DND-41 (cell line): ENCODE measurements around the gene ANKS1B.

Experiments
- ATAC-seq: fragments of 200-7000 bp; cut with Tn5 transposase; 3 replicates; pipeline ENCODE4 v1.9.1; 2021; ENCODE audit warnings: low read depth; ENCODE audit not compliant: insufficient read depth
- DNase-seq: peaks from one replicate; pipeline ENCODE4 v3.0.0-alpha.2; 2020
- H2AFZ ChIP-seq: 2 replicates; pipeline ENCODE4 v1.6.0; 2012; ENCODE audit warnings: low read depth, low read length
- H3K27ac ChIP-seq: 2 replicates; pipeline ENCODE4 v1.5.1; 2012; ENCODE audit warnings: low read length, inconsistent platforms
- H3K27me3 ChIP-seq: fragments of 200-600 bp; sonication (generic); 2 replicates; pipeline ENCODE4 v1.6.0; 2012; ENCODE audit warnings: low read length, mild to moderate bottlenecking, inconsistent platforms; ENCODE audit not compliant: insufficient read depth, poor library complexity
- H3K36me3 ChIP-seq: 2 replicates; pipeline ENCODE4 v1.5.1; 2012; ENCODE audit warnings: low read length, inconsistent platforms; ENCODE audit not compliant: insufficient read depth
- H3K4me1 ChIP-seq: 2 replicates; pipeline ENCODE4 v1.5.1; 2012; ENCODE audit warnings: mild to moderate bottlenecking, low read length; ENCODE audit not compliant: insufficient read depth
- H3K4me2 ChIP-seq: 2 replicates; pipeline ENCODE4 v1.6.0; 2012; ENCODE audit warnings: mild to moderate bottlenecking, moderate library complexity, low read length, inconsistent platforms; ENCODE audit not compliant: insufficient read depth
- H3K4me3 ChIP-seq, 2 experiments: fragments of 200-600 bp in 1 of 2; shearing (Covaris generic) in 1 of 2; 2 replicates each; pipeline ENCODE4 v1.5.1; 2012 to 2016; ENCODE audit warnings: inconsistent platforms in 2 of 2, low read length in 2 of 2, mild to moderate bottlenecking in 2 of 2, low read depth in 1 of 2, moderate library complexity in 1 of 2
- H3K79me2 ChIP-seq: 2 replicates; pipeline ENCODE4 v1.6.0; 2012; ENCODE audit warnings: low read length, inconsistent platforms; ENCODE audit not compliant: insufficient read depth
- H3K9ac ChIP-seq: 2 replicates; pipeline ENCODE4 v1.6.0; 2012; ENCODE audit warnings: low read depth, mild to moderate bottlenecking, inconsistent platforms, low read length, moderate library complexity
- H3K9me3 ChIP-seq: 2 replicates; pipeline ENCODE4 v1.5.1; 2012; ENCODE audit warnings: low read length, moderate library complexity, mild to moderate bottlenecking, inconsistent platforms; ENCODE audit not compliant: insufficient read depth, severe bottlenecking
- H4K20me1 ChIP-seq: 2 replicates; pipeline ENCODE4 v1.6.0; 2012; ENCODE audit warnings: low read length; ENCODE audit not compliant: insufficient read depth
- EZH2 ChIP-seq: IDR thresholded peaks from 3 replicates; pipeline ENCODE4 v1.6.1; 2012; ENCODE audit warnings: borderline replicate concordance, low read depth, mild to moderate bottlenecking, moderate library complexity, low read length, inconsistent platforms; ENCODE audit not compliant: severe bottlenecking
- TF ChIP-seq, protein P1 (sequence below): IDR thresholded peaks from 2 replicates; pipeline ENCODE4 v1.5.1; 2012; ENCODE audit warnings: borderline replicate concordance, low read length, moderate library complexity, mild to moderate bottlenecking; ENCODE audit not compliant: poor library complexity, severe bottlenecking; ENCODE audit errors: extremely low read depth

ANKS1B gene

DNA sequence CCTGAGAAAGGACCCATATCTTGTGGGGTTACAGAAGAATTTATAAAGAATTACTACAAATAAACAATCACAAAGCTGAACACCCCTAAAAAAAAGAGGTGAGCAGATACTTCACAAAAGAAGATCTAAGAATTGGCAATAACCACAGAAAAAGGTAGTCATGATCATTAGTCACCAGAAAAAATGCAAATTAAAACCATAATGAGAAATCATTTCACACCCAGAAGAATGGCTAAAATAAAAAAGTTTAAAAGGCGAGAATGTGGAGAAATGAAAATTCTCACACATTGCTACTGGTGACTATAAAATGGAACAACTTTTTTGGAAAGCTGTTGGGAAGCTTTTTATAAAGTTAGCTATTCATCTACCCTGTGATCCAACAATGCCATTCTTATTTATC, 545.3 kb downstream of the ANKS1B start:
- TF ChIP-seq, protein P1, sequence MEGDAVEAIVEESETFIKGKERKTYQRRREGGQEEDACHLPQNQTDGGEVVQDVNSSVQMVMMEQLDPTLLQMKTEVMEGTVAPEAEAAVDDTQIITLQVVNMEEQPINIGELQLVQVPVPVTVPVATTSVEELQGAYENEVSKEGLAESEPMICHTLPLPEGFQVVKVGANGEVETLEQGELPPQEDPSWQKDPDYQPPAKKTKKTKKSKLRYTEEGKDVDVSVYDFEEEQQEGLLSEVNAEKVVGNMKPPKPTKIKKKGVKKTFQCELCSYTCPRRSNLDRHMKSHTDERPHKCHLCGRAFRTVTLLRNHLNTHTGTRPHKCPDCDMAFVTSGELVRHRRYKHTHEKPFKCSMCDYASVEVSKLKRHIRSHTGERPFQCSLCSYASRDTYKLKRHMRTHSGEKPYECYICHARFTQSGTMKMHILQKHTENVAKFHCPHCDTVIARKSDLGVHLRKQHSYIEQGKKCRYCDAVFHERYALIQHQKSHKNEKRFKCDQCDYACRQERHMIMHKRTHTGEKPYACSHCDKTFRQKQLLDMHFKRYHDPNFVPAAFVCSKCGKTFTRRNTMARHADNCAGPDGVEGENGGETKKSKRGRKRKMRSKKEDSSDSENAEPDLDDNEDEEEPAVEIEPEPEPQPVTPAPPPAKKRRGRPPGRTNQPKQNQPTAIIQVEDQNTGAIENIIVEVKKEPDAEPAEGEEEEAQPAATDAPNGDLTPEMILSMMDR = no peak
- no peak for TF ChIP-seq EZH2
- Histone ChIP-seq H3K9me3 (no peaks in the 10 kb centered on the region), H2AFZ (no peak overlapping the region), H3K9ac (no peak overlapping the region), H3K4me1 (no peaks in the 10 kb centered on the region), H3K79me2 (no peaks in the 10 kb centered on the region), H3K4me2 (no peak overlapping the region), H3K27ac (no peak overlapping the region), H3K36me3 (no peaks in the 10 kb centered on the region), H3K27me3 (no peaks in the 10 kb centered on the region), H3K4me3 (no peak overlapping the region), H4K20me1 (no peaks in the 10 kb centered on the region)
- ATAC-seq (no peak), DNase-seq (no peak)

DNA sequence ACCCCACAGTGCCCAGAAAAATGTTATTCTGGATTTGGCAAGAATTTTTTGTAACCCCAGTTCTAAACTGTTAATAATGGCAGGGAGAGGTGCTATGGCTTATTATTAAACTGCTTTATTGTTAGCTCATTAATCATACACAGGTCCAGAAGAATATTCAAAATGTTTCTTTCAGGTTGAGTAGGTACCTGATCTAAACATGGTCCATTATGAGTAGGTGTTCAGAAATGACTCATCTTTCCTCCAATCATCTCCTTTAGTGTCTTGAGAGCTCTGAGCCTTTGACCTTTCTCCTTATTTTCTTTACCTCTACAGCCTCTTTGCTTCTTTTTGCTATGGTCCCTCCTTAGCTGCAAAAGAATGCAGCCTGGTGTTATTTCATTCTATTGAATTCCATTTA, 548.2 kb downstream of the ANKS1B start:
- no peak overlapping the region for H3K9ac ChIP-seq
- H2AFZ ChIP-seq = no peak overlapping the region
- no peaks in the 10 kb centered on the region for H3K9me3 ChIP-seq
- no peaks in the 10 kb centered on the region for H3K79me2 ChIP-seq
- H3K4me3 ChIP-seq = no peak overlapping the region
- H3K4me2 ChIP-seq = no peak overlapping the region
- H3K27me3 ChIP-seq = no peaks in the 10 kb centered on the region
- TF ChIP-seq, protein P1 = no peak
- no peak for TF ChIP-seq EZH2
- no peaks in the 10 kb centered on the region for H3K4me1 ChIP-seq
- no peaks in the 10 kb centered on the region for H3K36me3 ChIP-seq
- DNase-seq (no peak), ATAC-seq (no peak)
- H4K20me1 ChIP-seq = no peaks in the 10 kb centered on the region
- H3K27ac ChIP-seq = no peak overlapping the region

DNA sequence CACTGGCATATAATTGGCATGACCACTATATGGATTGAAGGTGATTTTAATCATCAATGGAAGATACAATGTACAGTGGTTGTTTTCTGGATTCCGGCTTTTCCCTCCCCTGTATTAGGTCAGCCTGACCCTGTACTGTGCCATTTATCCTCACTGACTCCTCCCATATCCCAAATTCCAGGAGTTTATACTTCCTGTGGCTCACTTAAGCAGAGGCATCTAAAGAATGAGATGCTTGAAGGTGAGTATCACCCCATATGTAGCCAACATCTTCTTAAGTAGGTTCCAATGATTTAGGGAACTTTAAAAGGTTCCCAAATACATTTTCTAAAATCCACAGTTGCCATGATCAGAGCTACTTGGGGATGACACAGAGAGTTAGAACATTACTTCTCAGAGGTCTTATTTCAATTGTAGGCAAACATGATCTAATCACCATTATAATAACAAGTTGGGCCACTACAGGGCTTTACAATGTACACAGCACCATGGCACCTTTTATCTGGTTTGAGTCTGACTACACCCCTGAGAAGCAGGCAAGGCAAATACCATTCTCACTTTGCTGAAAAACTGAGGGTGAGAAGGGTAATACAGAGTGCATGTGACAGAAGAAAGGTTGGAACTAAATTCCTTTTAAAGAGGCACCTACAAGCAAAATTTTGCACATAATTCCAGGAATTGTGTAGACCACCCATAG, 549.5 kb downstream of the ANKS1B start:
- Histone ChIP-seq H3K27me3 (no peaks in the 10 kb centered on the region), H4K20me1 (no peaks in the 10 kb centered on the region), H3K36me3 (no peaks in the 10 kb centered on the region), H3K4me1 (no peaks in the 10 kb centered on the region), H3K9ac (no peak overlapping the region), H2AFZ (no peak overlapping the region), H3K27ac (no peak overlapping the region), H3K4me3 (no peak overlapping the region), H3K9me3 (no peaks in the 10 kb centered on the region), H3K4me2 (no peak overlapping the region), H3K79me2 (no peaks in the 10 kb centered on the region)
- ATAC-seq (no peak), DNase-seq (no peak)
- TF ChIP-seq EZH2 = no peak
- TF ChIP-seq, protein P1 = no peak

GRCh38 chr12:99433155-99433554, 551.6 kb downstream of the ANKS1B start:
- TF ChIP-seq, protein P1 = no peak
- TF ChIP-seq EZH2 = no peak
- no peak overlapping the region for H3K27ac ChIP-seq
- no peak overlapping the region for H2AFZ ChIP-seq
- H3K79me2 ChIP-seq = no peaks in the 10 kb centered on the region
- H4K20me1 ChIP-seq = no peaks in the 10 kb centered on the region
- DNase-seq = no peak
- no peak overlapping the region for H3K9ac ChIP-seq
- no peaks in the 10 kb centered on the region for H3K9me3 ChIP-seq
- H3K4me2 ChIP-seq = no peak overlapping the region
- H3K4me1 ChIP-seq = no peaks in the 10 kb centered on the region
- H3K27me3 ChIP-seq = no peaks in the 10 kb centered on the region
- H3K36me3 ChIP-seq = no peaks in the 10 kb centered on the region
- ATAC-seq = no peak
- no peak overlapping the region for H3K4me3 ChIP-seq
